GM19455 (cell line): ENCODE data around the gene SLC17A9.

Experiments used
- ATAC-seq: cut with Tn5 transposase; IDR thresholded peaks from one replicate; pipeline ENCODE4 v1.9.1; 2021; ENCODE audit not compliant: unreplicated experiment

SLC17A9 gene

GRCh38 chr20:62967149-62967501 is 14.6 kb downstream of the SLC17A9 start:
- ATAC-seq = no peak

GRCh38 chr20:62967628-62968351 is 15.3 kb downstream of the SLC17A9 start:
- ATAC-seq = no peak

DNA sequence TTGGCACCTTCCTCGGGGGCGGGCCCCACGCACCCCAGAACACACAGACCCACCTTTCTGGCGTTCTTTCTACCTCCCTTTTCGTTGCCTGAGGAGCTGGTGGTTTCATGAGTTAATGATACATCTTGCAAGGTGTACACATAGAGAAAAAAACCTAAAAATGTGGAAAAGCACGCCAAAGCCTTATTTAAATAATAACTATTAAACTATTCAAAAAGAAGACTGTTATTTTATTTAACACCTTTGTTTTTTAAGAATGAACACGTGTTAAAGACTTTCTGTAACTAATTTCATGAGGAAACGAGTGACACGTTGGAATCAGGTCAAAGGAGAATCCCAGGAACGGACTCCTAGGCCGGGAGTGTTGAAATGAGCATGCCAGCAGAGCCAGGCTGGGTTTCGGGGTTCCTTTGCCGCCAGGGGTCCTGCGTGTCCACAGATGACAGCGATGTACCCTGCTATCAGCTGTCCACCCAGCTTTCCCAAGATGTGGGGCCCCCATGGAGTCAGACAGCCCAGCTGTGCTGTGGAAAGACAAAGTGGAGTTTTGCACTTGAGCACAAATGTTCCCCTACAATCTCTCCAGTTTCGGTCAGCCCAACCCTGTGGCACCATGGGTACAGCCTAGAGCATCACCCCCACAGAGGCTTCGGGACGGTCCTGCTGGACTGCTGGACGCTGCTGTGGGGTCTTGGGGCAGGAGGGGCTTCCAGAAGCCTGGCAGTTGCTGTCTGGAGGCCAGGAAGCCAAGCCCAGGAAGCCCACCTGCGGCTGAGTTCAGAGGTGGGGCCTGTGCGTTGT is 16.1 kb downstream of the SLC17A9 start:
- no peak for ATAC-seq

GRCh38 chr20:62969179-62969760 is 16.8 kb downstream of the SLC17A9 start:
- ATAC-seq = no peak

DNA sequence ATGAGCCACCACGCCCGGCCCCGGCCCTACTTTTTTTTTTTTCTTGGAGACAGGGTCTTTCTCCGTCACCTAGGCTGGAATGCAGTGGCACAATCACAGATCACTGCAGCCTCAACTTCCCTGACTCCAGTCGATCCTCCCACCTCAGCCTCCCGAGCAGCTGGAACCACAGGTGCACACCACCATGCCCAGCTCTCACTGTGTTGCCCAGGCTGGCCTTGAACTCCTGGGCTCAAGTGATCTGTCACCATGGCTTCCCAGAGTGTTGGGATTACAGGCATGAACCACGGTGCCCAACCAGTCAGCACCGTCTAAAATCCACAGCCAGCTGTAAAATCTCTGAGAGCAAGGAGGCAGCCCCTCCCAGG is 17.4 kb downstream of the SLC17A9 start:
- no peak for ATAC-seq

DNA sequence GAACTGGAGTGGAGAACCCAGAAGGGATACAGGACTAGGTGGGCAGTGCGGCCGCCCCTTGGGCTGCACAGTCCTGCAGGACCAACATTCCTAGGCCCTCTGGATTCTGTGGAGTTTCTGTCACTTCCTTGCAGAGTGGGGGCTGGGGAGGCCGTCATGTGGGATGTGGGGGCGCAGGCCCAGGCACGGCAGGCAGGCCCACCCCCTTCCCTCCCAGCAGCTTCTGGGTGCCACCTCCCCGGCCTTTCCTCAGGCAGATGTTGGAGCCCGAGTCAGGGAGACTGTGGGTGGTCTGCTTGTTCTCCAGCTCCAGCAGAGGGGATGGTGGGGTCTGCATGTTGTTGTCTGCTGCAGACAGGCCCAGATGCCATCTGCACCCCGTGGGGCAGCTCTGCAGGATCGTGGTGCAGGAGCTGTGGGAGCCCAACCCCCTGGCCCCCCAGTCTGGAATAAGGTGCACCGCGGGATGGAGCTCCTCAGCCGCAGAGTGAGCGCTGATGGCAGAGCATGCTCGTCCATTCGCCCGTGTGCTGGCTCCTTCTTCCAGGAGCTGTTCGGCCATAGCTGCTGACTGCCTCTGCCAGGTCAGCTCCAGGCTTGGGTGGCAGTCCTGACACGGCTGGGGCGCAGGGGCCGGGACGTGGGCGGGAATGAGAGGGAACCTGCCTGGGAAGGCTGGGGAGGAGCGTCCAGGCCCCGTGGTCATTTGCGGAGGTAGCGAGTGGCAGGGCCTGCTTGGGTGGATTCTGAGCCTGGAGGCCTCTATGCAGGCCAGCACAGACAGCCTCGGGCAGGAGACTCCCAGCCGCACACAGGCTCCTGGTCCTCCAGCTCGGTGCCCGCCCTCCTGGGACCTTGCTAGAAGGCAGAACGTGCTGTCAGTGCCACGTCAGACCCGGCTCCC is 18.1 kb downstream of the SLC17A9 start:
- no peak for ATAC-seq

GRCh38 chr20:62971211-62971949 is 18.9 kb downstream of the SLC17A9 start:
- ATAC-seq = no peak

DNA sequence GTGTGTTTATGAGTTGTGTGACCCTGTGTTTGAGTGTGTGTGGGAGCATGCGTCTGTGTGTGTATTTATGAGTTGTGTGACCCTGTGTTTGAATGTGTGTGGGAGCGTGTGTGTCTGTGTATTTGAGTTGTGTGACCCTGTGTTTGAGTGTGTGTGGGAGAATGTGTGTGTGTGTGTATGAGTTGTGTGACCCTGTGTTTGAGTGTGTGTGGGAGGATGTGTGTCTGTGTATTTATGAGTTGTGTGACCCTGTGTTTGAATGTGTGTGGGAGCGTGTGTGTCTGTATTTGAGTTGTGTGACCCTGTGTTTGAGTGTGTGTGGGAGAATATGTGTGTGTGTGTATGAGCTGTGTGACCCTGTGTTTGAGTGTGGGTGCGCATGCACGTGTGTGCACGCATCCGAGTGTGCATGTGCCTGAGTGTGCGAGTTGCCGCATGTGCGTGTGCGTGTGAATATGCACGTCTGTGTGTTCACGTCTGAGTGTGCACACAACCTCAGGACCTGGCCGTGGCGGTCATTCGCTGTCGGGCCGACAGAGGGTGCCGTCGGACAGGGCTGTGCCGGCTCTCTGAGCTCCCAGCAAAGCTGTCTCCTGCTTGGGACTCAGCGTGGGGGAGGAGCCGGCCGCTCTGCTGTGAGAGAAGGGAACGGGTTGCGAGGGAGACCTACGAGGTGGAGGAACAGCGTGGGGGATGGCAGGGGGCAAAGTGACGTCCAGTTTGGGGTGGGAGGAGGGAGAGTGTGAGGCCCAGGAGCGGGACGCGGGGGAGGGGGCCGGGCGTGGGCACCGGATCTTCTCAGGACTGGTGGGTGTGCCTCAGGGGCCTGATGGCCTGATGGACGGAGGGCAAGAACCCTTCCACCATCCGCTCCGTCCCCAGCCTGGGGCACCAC is 19.7 kb downstream of the SLC17A9 start:
- peak; percentile 48 for ATAC-seq

DNA sequence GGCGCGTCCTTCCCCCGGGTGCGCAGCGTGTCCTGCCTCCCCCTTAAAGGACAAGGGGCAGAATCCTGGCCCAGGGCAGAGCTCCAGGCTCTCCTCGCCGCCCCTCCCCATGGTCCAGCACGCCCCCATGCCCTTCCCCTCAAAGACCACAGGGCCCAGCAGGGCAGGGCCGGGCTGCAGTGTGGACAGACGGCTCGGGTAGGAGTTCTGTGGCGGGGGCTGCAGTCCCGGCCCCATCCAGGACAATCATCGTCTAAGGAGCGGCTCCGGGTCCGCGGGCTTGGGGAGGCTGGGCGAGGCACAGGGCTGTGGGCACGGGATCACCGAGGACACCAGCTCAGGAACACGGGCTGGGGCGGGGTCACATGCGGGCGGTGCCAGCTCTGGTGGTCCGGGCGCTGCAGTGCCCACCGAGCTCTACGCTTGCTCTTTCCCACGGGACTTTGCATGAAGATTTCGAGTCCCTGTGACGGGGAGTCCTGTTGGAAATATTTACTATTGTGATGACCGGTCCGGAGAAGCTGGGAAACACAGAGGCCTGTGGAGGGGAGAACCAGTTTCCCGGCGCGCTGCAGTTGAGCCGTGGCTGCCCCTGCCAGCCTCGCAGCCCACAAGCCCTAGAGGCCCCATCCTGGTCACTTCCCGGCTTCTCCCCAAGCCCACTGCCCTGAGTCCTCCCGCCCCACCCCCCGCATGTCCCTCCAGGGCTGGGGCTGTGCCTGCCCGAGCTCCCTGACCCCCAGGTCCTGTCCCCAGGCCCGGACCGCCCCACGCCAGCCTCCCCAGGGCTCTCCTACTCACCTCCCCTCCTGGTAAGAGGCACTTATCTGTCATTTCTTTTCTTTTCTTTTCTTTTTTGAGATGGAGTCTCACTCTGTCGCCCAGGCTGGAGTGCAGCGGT is 20.6 kb downstream of the SLC17A9 start:
- ATAC-seq = no peak

DNA sequence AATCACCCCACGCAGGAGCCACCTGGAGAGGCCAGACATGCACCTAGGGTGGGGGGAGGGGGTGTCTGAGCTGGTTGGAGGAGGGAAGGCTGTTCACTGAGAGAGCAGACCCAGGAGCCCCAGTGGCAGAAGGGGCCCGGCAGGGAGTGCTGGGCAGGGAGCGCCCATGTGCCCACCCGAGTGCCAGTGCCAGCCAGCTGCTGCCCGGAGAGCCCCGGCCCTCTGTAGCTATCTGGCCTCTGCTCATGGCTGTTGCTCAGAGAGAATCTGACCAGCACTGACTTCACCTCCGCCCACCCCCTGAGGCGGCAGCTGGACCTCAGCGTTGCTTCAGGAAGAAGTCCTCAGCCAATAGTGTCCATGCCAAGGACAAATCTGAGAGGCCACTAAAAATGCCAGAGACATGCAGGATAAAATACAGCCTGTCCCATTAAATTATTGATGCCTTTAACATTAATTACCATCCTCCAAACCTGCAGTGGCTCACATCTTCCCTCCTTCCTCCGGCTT is 22.8 kb downstream of the SLC17A9 start:
- ATAC-seq = no peak

DNA sequence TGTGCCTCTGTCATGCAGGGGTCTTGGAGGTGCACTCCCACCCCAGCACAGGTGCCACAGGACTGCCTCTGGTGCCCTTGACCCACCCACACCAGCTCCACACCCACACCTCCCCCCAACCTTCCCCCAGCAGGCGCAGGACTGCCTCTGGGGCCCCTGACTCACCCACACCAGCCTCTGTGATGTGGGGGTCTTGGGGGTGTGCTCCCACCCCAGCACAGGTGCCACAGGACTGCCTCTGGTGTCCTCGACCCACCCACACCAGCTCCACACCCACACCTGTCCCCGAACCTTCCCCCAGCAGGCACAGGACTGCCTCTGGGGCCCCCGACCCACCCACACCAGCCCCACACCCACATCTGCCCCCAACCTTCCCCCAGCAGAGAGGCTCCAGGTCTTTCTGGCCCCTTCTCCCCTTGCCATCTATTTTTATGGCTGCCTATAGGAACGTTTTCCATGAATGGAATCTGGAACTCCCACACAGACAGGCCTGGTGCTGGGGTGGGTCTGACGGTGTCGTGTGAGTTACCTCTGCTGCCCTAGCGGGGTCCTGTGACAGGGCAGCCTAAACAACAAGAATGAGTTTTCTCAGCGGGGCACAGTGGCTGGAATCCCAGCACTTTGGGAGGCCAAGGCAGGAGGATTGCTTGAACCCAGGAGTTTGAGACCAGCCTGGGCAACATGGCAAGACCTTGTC is 23.5 kb downstream of the SLC17A9 start:
- ATAC-seq = no peak

- no peak for ATAC-seq
Observed at GRCh38 chr20:62976886-62977285, 24.4 kb downstream of the SLC17A9 start.

DNA sequence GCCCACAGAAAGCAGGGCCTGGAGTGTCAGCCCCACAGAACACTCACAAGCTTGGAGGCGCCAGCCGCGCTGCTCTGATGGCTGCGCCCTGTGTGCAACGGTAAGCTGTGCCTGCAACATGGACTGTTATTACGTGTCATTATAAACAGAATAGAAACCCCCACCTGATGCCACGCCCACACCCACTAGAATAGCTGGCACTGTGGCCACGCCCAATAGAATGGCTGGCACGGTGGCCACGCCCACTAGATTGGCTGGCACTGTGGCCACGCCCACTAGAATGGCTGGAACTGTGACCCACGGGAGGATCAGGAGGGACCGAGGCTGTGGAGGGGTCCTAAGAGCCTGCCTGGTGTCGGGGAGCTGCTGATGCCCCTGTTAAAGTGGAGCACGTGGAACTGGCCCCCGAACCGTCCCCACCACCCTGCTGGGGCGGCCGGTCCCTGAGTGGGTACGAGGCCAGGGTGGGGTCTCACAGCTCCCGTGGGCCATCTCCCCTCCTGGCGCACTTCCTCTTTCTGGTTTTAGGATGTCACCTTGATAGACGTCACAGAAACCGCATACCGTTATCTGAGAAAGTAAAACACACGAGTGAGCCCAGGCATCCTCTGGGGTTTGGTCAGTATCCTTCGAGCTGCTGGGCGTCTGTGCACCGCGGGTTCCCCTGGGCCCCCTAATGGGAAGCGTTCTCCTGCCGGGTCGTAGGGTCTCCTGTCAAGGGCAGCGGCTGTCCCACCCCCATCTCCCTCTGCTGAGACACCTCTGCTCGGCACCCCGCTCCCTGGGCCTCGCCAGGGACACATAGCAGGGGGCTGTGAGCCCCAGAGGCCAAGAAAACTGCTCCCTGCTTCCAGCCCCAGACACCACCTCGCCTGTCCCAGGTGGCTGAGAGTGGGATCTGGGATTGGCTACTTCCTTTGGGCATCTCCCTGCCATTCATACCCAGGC is 25.4 kb downstream of the SLC17A9 start:
- ATAC-seq = no peak

GRCh38 chr20:62978561-62978943 is 26.0 kb downstream of the SLC17A9 start:
- no peak for ATAC-seq

- ATAC-seq = no peak
Observed at GRCh38 chr20:62979310-62979709, 26.8 kb downstream of the SLC17A9 start.

GRCh38 chr20:62979876-62980373 is 27.4 kb downstream of the SLC17A9 start:
- no peak for ATAC-seq
